Upper lobe of left lung (tissue), 6 donors: ENCODE results near the gene TOM1L2. TPM values are rescaled to one million over a fixed set of nuclear protein-coding genes. Genes with fewer than 3 reads are reported as not detected.

Experiments used
- ATAC-seq, 2 donors: fragments of 200-7000 bp; cut with Tn5 transposase; one replicate each; pipeline ENCODE4 v1.9.1; 2022; ENCODE audit warnings: mild to moderate bottlenecking in 2 of 2, moderate library complexity in 2 of 2; ENCODE audit not compliant: low FRiP score in 2 of 2
- DNase-seq, 2 donors: peaks; one replicate each; pipeline ENCODE4 v3.0.0-alpha.2; 2019 to 2020
- H3K27ac ChIP-seq, 4 donors: fragments of 200-600 bp; sonication (generic); one replicate each; pipeline ENCODE4 v1.5.1; 2016 to 2019
- H3K27me3 ChIP-seq, 4 donors: fragments of 200-600 bp; sonication (generic); one replicate each; pipeline ENCODE4 v1.5.1; 2017 to 2019
- H3K36me3 ChIP-seq, 4 donors: fragments of 200-600 bp; sonication (generic); one replicate each; pipeline ENCODE4 v1.5.1; 2016 to 2019
- H3K4me1 ChIP-seq, 4 donors: fragments of 200-600 bp; sonication (generic); one replicate each; pipeline ENCODE4 v1.5.1; 2018 to 2019
- H3K4me3 ChIP-seq, 4 donors: fragments of 200-600 bp; sonication (generic); one replicate each; pipeline ENCODE4 v1.5.1; 2017 to 2019; ENCODE audit warnings: mild to moderate bottlenecking in 2 of 4, moderate library complexity in 1 of 4
- H3K9me3 ChIP-seq, 4 donors: fragments of 200-600 bp; sonication (generic); one replicate each; pipeline ENCODE4 v1.5.1; 2018 to 2019
- CTCF ChIP-seq, 6 experiments: fragments of 450-650 bp in 4 of 6; fragments of 200-600 bp in 2 of 6; sonication (generic) in 2 of 6; IDR thresholded peaks; one replicate each; pipeline ENCODE4 v1.5.1; 2016 to 2019; ENCODE audit warnings: antibody characterized with exemption in 6 of 6
- EP300 ChIP-seq, 4 donors: sonication (generic); formaldehyde crosslinking; IDR thresholded peaks; one replicate each; pipeline ENCODE4 v1.5.1; 2017; ENCODE audit warnings: antibody characterized with exemption in 4 of 4, control low read depth in 2 of 4
- POLR2A ChIP-seq, 4 donors: fragments of 450-650 bp; IDR thresholded peaks; one replicate each; pipeline ENCODE4 v1.5.1; 2016 to 2017; ENCODE audit warnings: antibody characterized with exemption in 4 of 4, mild to moderate bottlenecking in 2 of 4
- POLR2AphosphoS5 ChIP-seq, 2 donors: sonication (generic); formaldehyde crosslinking; IDR thresholded peaks; one replicate each; pipeline ENCODE4 v1.5.1; 2017; ENCODE audit warnings: antibody characterized with exemption in 2 of 2
- WGBS, 2 donors: methylation state at CpG; one replicate each; pipeline ENCODE4 v1.1.5; 2017 to 2018; 5-methylcytosine and 5-hydroxymethylcytosine counted together
- total RNA-seq, 6 donors: library from RNA; depleted of rRNA in 4 of 6; stranded (reverse); fragments of >200 nt in 4 of 6; gene quantifications; one replicate each; pipeline versions ENCODE4 v1.1.0 to v1.2.1, GENCODE V29; 2016 to 2021
- donor health status: DM: no; HTN: no; CAD: no; lungs with moderate emphysema.
- donor health status: DM: no; HTN: yes; CAD: no; lungs with severe emphysema.

Gene TOM1L2
- total RNA-seq, 6 donors from 2014 or later = 54.2 to 134 (median 72.9) TPM

- TF ChIP-seq EP300 (IDR thresholded peaks at IDR 0.05) (no peak), POLR2AphosphoS5 (IDR thresholded peaks at IDR 0.05) (no peak), CTCF (IDR thresholded peaks at IDR 0.05) (no peak), POLR2A (IDR thresholded peaks at IDR 0.05) (no peak)
- WGBS, 2 donors = 77 to 97% methylated on average over 8 of the region's 8 CpGs
- ATAC-seq = no peak
- H3K4me1 ChIP-seq = no peaks in the 10 kb centered on the region
- peaks cover 0 to 19% (median 9%) of the 10 kb centered on the region in 4 donors for H3K36me3 ChIP-seq
- no peak for DNase-seq
- no peaks in the 10 kb centered on the region for H3K9me3 ChIP-seq
- no peaks in the 10 kb centered on the region for H3K27me3 ChIP-seq
- no peak overlapping the region for H3K27ac ChIP-seq
- H3K4me3 ChIP-seq = no peak overlapping the region
Observed at GRCh38 chr17:18009609-18010420, 37.6 kb upstream of the TOM1L2 start.

- TF ChIP-seq POLR2AphosphoS5 (IDR thresholded peaks at IDR 0.05) (no peak), POLR2A (IDR thresholded peaks at IDR 0.05) (no peak), EP300 (IDR thresholded peaks at IDR 0.05) (no peak), CTCF (IDR thresholded peaks at IDR 0.05) (no peak)
- H3K9me3 ChIP-seq = no peaks in the 10 kb centered on the region
- 75 to 100% methylated on average over 2 to 5 of the region's 5 CpGs for WGBS, 2 donors
- DNase-seq = no peak
- H3K27ac ChIP-seq = no peak overlapping the region
- ATAC-seq = no peak
- H3K27me3 ChIP-seq = no peaks in the 10 kb centered on the region
- H3K4me3 ChIP-seq = no peak overlapping the region
- peaks cover 0 to 22% (median 8%) of the 10 kb centered on the region in 4 donors for H3K36me3 ChIP-seq
- H3K4me1 ChIP-seq = no peaks in the 10 kb centered on the region
Observed at GRCh38 chr17:18008496-18009268, 36.5 kb upstream of the TOM1L2 start.

- Histone ChIP-seq H3K27ac (no peak overlapping the region), H3K27me3 (no peaks in the 10 kb centered on the region), H3K4me1 (no peaks in the 10 kb centered on the region), H3K4me3 (no peak overlapping the region), H3K9me3 (no peaks in the 10 kb centered on the region), H3K36me3 (peaks cover 0 to 20% (median 8%) of the 10 kb centered on the region in 4 donors)
- TF ChIP-seq POLR2AphosphoS5 (IDR thresholded peaks at IDR 0.05) (no peak), POLR2A (IDR thresholded peaks at IDR 0.05) (no peak), EP300 (IDR thresholded peaks at IDR 0.05) (no peak), CTCF (IDR thresholded peaks at IDR 0.05) (no peak)
- DNase-seq (no peak), ATAC-seq (no peak)
- 80 to 88% methylated on average over 15 to 26 of the region's 31 CpGs for WGBS, 2 donors
Observed at GRCh38 chr17:18006495-18007239, 34.5 kb upstream of the TOM1L2 start.

GRCh38 chr17:18005496-18005895 lies 33.3 kb upstream of the TOM1L2 start:
- Histone ChIP-seq H3K4me1 (no peaks in the 10 kb centered on the region), H3K36me3 (peaks cover 0 to 15% (median 8%) of the 10 kb centered on the region in 4 donors), H3K27ac (no peak overlapping the region), H3K27me3 (no peaks in the 10 kb centered on the region), H3K9me3 (no peaks in the 10 kb centered on the region), H3K4me3 (no peak overlapping the region)
- ATAC-seq = no peak
- TF ChIP-seq EP300 (IDR thresholded peaks at IDR 0.05) = no peak
- TF ChIP-seq POLR2AphosphoS5 (IDR thresholded peaks at IDR 0.05) = no peak
- no peak for TF ChIP-seq POLR2A (IDR thresholded peaks at IDR 0.05)
- TF ChIP-seq CTCF (IDR thresholded peaks at IDR 0.05) = no peak
- WGBS, 2 donors = 81 to 83% methylated on average over 1 to 3 of the region's 3 CpGs
- DNase-seq = no peak
